Stimulated activated CD8-positive, alpha-beta memory T cell treated with anti-CD3 and anti-CD28 coated beads, Interleukin-2, amount 100 ng/mL, for 1 hour (primary cell): Measurements from ENCODE around the gene MAPK11.

ENCODE experiments used
- DNase-seq, 2 donors: peaks; one replicate each; pipeline ENCODE4 v3.0.0-alpha.2; 2020; ENCODE audit warnings: low read depth in 2 of 2

MAPK11 gene

DNA sequence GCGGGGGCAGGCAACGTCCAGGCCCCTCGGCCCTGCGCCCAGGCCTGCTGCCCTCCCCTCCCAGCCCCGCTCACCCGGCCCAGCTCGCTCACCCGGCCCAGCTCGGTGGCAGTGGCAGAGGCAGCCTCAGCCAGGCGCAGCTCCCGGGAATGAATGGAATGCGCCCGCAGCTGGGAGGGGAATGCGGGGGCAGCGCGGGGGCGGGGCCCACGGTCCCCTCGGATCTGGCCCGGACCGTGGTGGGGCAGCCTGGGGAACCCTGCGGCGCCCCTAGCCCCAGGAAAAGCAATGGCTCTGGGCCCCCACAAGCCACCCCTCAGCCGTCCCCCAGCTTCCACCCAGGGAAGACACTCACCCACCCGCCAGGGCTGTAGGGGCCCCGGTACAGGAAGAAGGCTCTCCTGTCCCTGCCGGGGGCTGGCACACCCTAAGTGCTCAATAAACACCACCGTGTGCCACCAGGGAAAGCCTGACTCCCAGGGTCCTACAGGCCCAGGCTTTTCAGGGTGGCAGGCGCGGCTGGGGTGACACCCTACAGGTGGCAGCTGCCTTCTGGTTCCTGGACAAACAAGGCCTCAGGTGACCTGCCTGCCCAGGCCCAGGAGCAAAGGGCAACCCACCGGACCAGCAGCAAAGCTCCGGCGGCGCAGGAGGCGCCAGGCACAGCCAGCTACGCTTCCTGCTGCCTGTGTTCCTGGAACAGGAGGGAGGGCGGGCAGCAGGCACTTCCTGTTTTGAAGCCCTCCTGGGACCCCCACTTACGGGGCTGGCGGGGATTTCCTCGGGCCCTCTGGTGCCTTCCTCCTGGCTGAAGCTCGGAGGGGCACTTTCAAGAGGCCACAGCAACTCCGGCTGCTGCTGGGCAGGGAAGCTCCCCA, 23.5 kb upstream of the MAPK11 start:
- DNase-seq: no peak

GRCh38 chr22:50292643-50293440, 22.7 kb upstream of the MAPK11 start:
- no peak for DNase-seq

- no peak for DNase-seq
Measured at GRCh38 chr22:50289942-50290630, 19.9 kb upstream of the MAPK11 start.

GRCh38 chr22:50289151-50289941, 19.2 kb upstream of the MAPK11 start:
- no peak for DNase-seq

- no peak for DNase-seq
Measured at GRCh38 chr22:50287731-50288130, 17.6 kb upstream of the MAPK11 start.

DNA sequence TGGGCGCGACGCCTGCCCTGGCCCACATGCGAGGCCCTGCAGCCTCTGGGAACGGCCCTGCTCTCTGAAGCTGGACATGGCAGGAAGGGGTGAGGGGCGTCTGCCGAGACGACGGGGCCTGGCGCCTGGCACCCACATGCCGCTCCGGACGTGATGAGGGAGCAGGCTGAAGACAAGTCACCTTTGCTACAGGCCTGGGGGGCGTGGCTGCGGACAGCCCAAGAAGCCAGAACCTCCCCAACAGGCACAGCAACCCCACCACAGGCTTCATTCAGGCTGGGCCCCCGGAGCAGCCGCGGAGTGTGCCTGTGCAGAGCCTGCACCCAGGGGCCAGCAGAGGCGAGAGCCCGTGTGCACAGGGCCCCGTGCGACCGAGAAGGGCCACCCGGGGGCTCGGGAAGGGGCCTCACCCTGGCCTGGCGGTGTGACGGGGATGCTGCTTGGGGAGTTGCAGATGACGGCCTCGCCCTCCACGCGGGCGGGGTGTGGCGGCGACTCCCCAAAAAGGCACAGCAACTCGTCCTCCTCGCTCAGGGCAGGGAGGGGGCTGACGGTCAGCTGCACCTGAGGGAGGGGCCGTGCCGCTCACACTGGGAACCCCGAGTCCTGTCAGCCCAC, 16.6 kb upstream of the MAPK11 start:
- DNase-seq: no peak

DNA sequence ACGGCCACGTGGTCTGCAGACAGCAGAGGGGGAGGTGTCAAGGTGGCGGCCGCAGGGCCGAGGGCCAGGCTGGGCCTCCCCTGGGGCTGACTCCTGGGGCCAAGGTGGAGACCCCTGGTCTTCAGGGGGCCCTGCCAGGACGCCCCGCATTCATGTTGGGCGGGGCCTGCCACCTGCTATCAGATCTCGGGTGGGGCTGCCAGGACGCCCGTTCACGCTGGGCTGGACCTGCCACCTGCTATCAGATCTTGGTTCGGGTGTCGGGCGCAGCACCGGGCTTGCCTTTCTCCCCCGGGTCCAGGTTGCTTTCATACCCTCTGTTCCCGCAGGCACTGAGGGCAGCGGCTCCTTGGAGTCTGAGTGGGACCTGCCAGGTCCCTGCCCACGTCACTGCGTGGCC, 16.1 kb upstream of the MAPK11 start:
- no peak for DNase-seq

DNA sequence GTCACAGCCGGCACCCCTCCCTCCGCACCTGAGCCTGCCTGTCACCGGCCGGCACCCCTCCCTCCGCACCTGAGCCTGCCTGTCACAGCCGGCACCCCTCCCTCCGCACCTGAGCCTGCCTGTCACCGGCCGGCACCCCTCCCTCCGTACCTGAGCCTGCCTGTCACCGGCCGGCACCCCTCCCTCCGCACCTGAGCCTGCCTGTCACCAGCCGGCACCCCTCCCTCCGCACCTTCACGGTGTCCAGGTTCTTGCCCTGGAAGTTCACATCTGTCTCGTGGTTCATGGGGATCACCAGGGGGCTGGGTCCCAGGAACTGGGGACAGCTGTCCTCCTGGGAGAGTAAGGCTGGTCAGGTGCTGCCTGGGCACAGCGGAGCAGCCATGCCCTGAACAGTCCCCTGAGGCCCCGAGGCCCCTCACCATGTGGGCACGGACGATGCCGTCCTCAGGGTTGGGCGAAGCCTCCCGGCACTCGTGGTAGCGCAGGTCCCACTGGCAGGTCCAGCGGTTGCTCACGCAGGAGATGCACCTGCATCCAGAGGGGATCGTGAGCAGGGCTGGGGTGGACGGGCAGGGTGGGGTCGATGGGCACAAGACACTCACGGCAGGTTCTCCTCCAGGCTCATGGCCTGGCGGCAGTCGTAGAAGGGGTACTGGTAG, 15.5 kb upstream of the MAPK11 start:
- DNase-seq: no peak

DNA sequence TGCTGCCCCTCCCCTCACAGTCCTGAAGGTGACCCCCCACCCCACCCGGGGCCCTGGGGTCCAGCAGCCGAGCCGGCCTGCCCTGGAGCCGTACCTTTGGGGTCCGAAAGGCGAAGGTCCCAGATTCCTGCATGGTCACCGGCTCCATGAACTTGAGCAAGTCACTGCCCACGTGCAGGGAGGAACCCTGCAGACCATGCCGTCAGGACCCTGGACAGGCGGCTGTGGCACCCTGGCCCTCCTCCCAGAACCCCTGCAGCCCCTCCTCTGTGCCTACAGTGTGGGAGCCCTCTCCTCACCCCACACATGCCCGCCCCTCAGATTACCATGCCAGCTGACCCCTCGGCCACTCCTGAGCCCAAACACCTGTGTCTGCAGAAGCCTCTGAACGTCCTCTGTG, 14.3 kb upstream of the MAPK11 start:
- DNase-seq: no peak

DNA sequence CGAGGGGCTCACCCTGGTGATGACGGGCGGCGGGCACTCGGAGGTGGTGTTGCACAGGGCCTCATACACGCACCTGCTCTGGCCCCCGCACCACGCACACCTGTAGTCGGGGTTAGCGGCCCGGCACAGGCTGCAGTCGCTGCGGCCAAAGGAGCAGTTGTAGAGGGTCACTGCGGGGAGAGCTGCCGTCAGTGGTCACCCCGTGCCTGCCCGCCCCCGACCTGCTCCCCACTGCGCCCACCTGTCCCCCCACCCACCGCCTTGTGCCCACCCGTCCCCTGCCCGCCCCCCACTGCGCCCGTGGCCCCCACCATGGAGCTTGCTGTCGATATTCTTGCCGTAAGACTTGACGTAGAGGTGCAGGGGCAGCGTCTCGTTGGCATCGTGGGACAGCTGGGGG, 13.6 kb upstream of the MAPK11 start:
- no peak for DNase-seq

- DNase-seq: no peak
Measured at GRCh38 chr22:50282361-50283155, 12.4 kb upstream of the MAPK11 start.

GRCh38 chr22:50281957-50282356, 11.8 kb upstream of the MAPK11 start:
- no peak for DNase-seq

GRCh38 chr22:50281384-50281760, 11.2 kb upstream of the MAPK11 start:
- DNase-seq: no peak

DNA sequence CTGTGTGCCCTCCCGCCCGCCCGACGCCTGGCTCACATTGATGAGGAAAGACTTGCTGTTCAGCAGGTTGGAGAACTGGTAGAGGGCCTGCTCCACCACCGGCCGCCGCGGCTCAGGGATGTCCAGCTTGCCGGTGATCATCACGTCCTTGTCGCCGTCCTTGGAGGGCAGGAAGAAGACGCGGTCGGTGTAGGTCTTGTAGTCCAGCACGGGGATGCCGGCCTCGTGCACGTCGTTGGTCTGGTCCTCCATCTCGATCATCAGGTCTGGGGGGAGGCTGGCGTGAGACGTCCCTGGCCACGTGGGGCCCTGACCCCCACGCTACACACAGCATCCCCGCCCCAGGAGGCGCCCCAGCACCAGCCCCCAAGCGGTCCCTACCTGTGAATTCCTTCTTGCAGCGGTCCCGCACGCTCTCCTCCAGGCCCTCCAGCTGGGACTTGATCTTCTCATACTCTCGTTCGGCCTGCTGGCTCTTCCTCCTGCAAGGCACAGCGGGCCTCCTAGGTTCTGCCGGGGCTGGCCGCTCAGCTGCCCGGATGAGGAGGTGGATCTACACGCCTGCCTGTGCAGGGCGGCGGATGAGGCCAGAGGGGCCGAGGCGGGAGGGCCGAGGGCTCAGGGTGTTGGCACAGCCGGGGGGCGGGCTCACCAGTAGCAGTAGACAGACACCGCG, 10.7 kb upstream of the MAPK11 start:
- DNase-seq: no peak

DNA sequence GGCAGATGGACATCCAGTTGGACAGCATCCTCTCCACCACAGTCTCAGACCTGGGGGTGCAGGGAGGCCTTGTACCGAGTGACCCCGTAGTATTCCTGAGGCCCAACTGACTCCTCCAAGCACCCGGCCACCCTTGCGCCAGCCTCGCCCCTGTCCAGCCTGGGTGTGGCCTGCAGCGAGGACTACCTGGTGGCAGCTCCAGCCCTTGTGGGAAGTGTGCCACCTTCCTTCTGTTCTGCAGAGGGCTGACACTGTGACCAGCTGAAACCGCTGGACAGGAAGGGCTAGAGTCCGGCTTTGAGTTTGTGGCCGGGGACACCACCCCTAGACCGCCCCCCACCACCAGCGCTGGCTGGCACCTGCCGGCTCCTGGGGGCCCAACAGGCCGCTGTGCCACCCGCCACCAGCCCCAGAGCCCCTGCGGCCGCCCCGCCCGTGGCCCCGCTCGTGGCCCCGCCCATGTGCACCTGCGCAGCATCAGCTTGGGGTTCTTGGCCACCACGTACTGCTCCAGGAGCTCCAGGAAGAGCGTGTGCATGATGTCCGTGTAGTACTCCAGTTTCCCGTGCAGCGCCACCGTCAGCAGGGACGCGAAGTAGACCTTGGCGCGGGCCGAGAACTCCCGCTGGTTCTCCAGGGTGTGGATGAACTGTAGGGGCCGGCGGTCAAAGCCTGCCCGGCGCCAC, 10.0 kb upstream of the MAPK11 start:
- DNase-seq: no peak

- DNase-seq: no peak
Measured at GRCh38 chr22:50278956-50279619, 8.9 kb upstream of the MAPK11 start.

DNA sequence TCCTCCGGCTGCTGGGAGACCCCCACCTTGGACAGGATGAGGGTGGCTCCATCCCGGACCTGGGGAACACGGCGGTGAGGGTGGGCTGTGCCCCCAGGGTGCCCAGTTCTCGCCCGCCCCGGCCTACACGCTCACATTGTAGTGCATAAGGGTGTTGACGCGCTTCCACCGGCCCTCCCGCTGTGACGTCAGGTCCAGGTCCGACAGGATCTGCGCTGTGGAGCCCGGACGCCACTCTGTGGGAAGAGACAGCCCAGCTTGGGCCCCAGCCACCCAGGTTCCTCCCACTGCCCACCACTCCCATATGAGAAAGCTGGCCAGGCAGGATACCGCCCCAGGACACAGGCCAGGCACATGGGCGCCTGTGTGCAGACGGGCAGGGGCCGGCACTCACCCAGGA, 8.3 kb upstream of the MAPK11 start:
- DNase-seq: no peak

GRCh38 chr22:50277761-50278160, 7.6 kb upstream of the MAPK11 start:
- DNase-seq: no peak
